Neural crest cell (in vitro differentiated cells): ENCODE measurements around the gene ZNF528. TPM values are rescaled to one million over a fixed set of nuclear protein-coding genes. Genes with fewer than 3 reads are reported as not detected.

Experiments
- DNase-seq: peaks from one replicate; pipeline ENCODE4 v3.0.0; 2021; ENCODE audit warnings: low read depth, mixed read lengths, low spot score
- H3K27ac Mint-ChIP-seq: one replicate; pipeline ENCODE4 v1.8.0; 2021; ENCODE audit warnings: mild to moderate bottlenecking, mixed read lengths; ENCODE audit not compliant: unreplicated experiment
- H3K27me3 Mint-ChIP-seq: 2 replicates; pipeline ENCODE4 v1.8.0; 2021; ENCODE audit warnings: low read depth, mild to moderate bottlenecking, mixed read lengths
- H3K36me3 Mint-ChIP-seq: 2 replicates; pipeline ENCODE4 v1.8.0; 2021; ENCODE audit warnings: low read depth, mild to moderate bottlenecking, mixed read lengths
- H3K4me1 Mint-ChIP-seq: 2 replicates; pipeline ENCODE4 v1.8.0; 2021; ENCODE audit warnings: mixed read lengths
- H3K4me3 Mint-ChIP-seq: one replicate; pipeline ENCODE4 v1.8.0; 2021; ENCODE audit warnings: mild to moderate bottlenecking, mixed read lengths
- H3K9me3 Mint-ChIP-seq: 2 replicates; pipeline ENCODE4 v1.8.0; 2021; ENCODE audit warnings: mixed read lengths
- total RNA-seq: library from RNA; stranded (reverse); gene quantifications from 2 replicates; pipeline ENCODE4 v1.2.1, GENCODE V29; 2021
- TF ChIP-seq, protein P1 (sequence below): fragments of 200-600 bp; sonication (generic); conservative IDR thresholded peaks from 2 replicates; pipeline ENCODE4 v1.5.0; 2021; ENCODE audit warnings: antibody characterized with exemption, mild to moderate bottlenecking

Gene ZNF528
- total RNA-seq, 1 donor from 2014 or later = 8.3 TPM

- H3K9me3 Mint-ChIP-seq = peaks cover 25% of the 10 kb centered on the region
- no peak overlapping the region for H3K27ac Mint-ChIP-seq
- H3K4me1 Mint-ChIP-seq = no peaks in the 10 kb centered on the region
- no peak for DNase-seq
- TF ChIP-seq, protein P1, sequence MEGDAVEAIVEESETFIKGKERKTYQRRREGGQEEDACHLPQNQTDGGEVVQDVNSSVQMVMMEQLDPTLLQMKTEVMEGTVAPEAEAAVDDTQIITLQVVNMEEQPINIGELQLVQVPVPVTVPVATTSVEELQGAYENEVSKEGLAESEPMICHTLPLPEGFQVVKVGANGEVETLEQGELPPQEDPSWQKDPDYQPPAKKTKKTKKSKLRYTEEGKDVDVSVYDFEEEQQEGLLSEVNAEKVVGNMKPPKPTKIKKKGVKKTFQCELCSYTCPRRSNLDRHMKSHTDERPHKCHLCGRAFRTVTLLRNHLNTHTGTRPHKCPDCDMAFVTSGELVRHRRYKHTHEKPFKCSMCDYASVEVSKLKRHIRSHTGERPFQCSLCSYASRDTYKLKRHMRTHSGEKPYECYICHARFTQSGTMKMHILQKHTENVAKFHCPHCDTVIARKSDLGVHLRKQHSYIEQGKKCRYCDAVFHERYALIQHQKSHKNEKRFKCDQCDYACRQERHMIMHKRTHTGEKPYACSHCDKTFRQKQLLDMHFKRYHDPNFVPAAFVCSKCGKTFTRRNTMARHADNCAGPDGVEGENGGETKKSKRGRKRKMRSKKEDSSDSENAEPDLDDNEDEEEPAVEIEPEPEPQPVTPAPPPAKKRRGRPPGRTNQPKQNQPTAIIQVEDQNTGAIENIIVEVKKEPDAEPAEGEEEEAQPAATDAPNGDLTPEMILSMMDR = no peak
- H3K4me3 Mint-ChIP-seq = no peak overlapping the region
- peaks cover 11% of the 10 kb centered on the region for H3K36me3 Mint-ChIP-seq
- no peaks in the 10 kb centered on the region for H3K27me3 Mint-ChIP-seq
Measured at GRCh38 chr19:52444506-52444905, 46.9 kb downstream of the ZNF528 start.

GRCh38 chr19:52451241-52451640, 53.6 kb downstream of the ZNF528 start:
- no peak for DNase-seq

GRCh38 chr19:52453324-52454094, 55.9 kb downstream of the ZNF528 start, which contains the start of gene ZNF578:
Gene ZNF578 (plus strand): TSS chr19:52453553. CDS start chr19:52501846, 48,293 bp downstream.
- TF ChIP-seq, protein P1 = no peak
- Mint-ChIP-seq H3K27me3 (no peaks in the 10 kb centered on the region), H3K4me1 (no peaks in the 10 kb centered on the region), H3K36me3 (peaks cover 21% of the 10 kb centered on the region), H3K4me3 (no peak within 1 kb of the TSS), H3K27ac (no peak within 1 kb of the TSS), H3K9me3 (peaks cover 26% of the 10 kb centered on the region)
- no peak for DNase-seq

More at GRCh38 chr19:52451241-52451640, 53.6 kb downstream of the ZNF528 start:
- no peaks in the 10 kb centered on the region for H3K27me3 Mint-ChIP-seq
- TF ChIP-seq, protein P1 = no peak
- H3K27ac Mint-ChIP-seq = no peak overlapping the region
- H3K36me3 Mint-ChIP-seq = peaks cover 24% of the 10 kb centered on the region
- H3K9me3 Mint-ChIP-seq = peaks cover 23% of the 10 kb centered on the region
- H3K4me1 Mint-ChIP-seq = no peaks in the 10 kb centered on the region
- H3K4me3 Mint-ChIP-seq = no peak overlapping the region

DNA sequence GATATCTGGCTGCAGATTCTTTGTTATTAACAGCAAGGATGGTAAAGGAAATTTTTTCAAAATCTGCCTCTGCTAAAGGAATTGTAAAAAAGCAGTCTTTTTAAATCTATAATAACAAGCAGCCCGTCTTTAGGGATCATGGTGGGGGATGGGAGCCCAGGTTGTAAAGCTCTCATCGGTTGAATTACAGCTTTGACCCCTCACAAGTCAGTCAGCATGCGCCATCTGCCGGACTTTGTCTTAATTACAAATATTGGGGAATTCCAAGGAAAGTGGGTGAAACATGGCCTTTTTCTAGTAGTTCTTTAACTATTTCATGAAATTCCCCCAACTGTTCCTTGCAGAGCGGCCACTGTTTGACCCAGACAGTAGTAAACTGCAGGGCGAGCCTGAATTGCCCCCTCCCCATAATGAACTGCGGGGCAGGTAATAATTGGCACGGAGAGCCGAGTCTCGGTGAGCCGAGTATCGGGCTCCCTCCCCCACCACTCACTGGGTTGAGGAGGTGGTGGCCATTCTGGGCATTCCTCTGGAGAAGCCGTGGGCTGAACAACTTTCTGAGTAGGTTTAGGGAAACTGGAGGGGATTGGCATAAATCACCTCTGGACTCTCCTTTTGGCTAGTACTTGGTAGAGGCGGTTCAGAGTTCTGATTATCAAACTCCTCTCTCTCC, 67.3 kb downstream of the ZNF528 start:
- Mint-ChIP-seq H3K4me1 (no peaks in the 10 kb centered on the region), H3K27me3 (no peaks in the 10 kb centered on the region), H3K27ac (no peak overlapping the region), H3K4me3 (no peak overlapping the region), H3K36me3 (peaks cover 8% of the 10 kb centered on the region), H3K9me3 (peaks cover 31% of the 10 kb centered on the region)
- DNase-seq = peak; percentile 29
- TF ChIP-seq, protein P1 = peak; percentile 60

Other genes with a start within 250 kb of the ZNF528 start
- gene ZNF836, start 226.2 kb upstream of the ZNF528 start, total RNA-seq = 11.6 and 11.9 TPM in 2 replicates
- 422 TPM in 2 replicates for gene PPP2R1A, start 207.8 kb upstream of the ZNF528 start, total RNA-seq
- gene ZNF766, start 128.3 kb upstream of the ZNF528 start, total RNA-seq = 21.5 and 22.9 TPM in 2 replicates
- 24.7 and 25.2 TPM in 2 replicates for gene ZNF480, start 100.7 kb upstream of the ZNF528 start, total RNA-seq
- 10.0 and 11.5 TPM in 2 replicates for gene ZNF610, start 61.6 kb upstream of the ZNF528 start, total RNA-seq
- gene ZNF880, start 27.9 kb upstream of the ZNF528 start, total RNA-seq = 9.7 and 10.0 TPM in 2 replicates
- not detected in 2 replicates for gene ZNF534, start 31.3 kb downstream of the ZNF528 start, total RNA-seq
- 0.65 and 0.86 TPM in 2 replicates for gene ZNF578, start 55.7 kb downstream of the ZNF528 start, total RNA-seq
- gene ZNF808, start 129.8 kb downstream of the ZNF528 start, total RNA-seq = 23.4 and 25.9 TPM in 2 replicates
- gene ZNF701, start 172.4 kb downstream of the ZNF528 start, total RNA-seq = 17.3 and 18.7 TPM in 2 replicates
- 45.6 and 46.3 TPM in 2 replicates for gene ZNF83, start 240.5 kb downstream of the ZNF528 start, total RNA-seq